Endothelial cell (in vitro differentiated cells): ENCODE data around the gene FOXC2. TPM values are rescaled to one million over a fixed set of nuclear protein-coding genes. Genes with fewer than 3 reads are reported as not detected.

Experiments
- DNase-seq: peaks from one replicate; pipeline ENCODE4 v3.0.0; 2021; ENCODE audit warnings: low spot score
- H3K27ac Mint-ChIP-seq: one replicate; pipeline ENCODE4 v1.8.0; 2021; ENCODE audit warnings: mixed read lengths, inconsistent platforms; ENCODE audit not compliant: unreplicated experiment
- H3K27me3 Mint-ChIP-seq: one replicate; pipeline ENCODE4 v1.8.0; 2021; ENCODE audit warnings: mild to moderate bottlenecking, moderate library complexity, mixed read lengths, inconsistent platforms; ENCODE audit not compliant: unreplicated experiment
- H3K36me3 Mint-ChIP-seq: one replicate; pipeline ENCODE4 v1.8.0; 2021; ENCODE audit warnings: mild to moderate bottlenecking, low read depth, mixed read lengths, inconsistent platforms; ENCODE audit not compliant: unreplicated experiment
- H3K4me1 Mint-ChIP-seq: one replicate; pipeline ENCODE4 v1.8.0; 2021; ENCODE audit warnings: mild to moderate bottlenecking, mixed read lengths, inconsistent platforms; ENCODE audit not compliant: unreplicated experiment
- H3K4me3 Mint-ChIP-seq: one replicate; pipeline ENCODE4 v1.8.0; 2021; ENCODE audit warnings: mild to moderate bottlenecking, mixed read lengths, inconsistent platforms; ENCODE audit not compliant: unreplicated experiment
- H3K9me3 Mint-ChIP-seq: one replicate; pipeline ENCODE4 v1.8.0; 2021; ENCODE audit warnings: mixed read lengths, inconsistent platforms; ENCODE audit not compliant: unreplicated experiment
- total RNA-seq: library from RNA; stranded (reverse); fragmentation: NEBNext Ultra II Directional; extraction: Animal tissue kit (Norgen Biotek cat#: 25700); gene quantifications from one replicate; pipeline ENCODE4 v1.2.1, GENCODE V29; 2021; ENCODE audit not compliant: unreplicated experiment
- TF ChIP-seq, protein P1 (sequence below): fragments of 200-600 bp; sonication (generic); IDR thresholded peaks from one replicate; pipeline ENCODE4 v1.5.0; 2021; ENCODE audit warnings: antibody characterized with exemption; ENCODE audit not compliant: unreplicated experiment

Gene FOXC2
- total RNA-seq, 1 donor from 2014 or later, result 16.3 TPM

DNA sequence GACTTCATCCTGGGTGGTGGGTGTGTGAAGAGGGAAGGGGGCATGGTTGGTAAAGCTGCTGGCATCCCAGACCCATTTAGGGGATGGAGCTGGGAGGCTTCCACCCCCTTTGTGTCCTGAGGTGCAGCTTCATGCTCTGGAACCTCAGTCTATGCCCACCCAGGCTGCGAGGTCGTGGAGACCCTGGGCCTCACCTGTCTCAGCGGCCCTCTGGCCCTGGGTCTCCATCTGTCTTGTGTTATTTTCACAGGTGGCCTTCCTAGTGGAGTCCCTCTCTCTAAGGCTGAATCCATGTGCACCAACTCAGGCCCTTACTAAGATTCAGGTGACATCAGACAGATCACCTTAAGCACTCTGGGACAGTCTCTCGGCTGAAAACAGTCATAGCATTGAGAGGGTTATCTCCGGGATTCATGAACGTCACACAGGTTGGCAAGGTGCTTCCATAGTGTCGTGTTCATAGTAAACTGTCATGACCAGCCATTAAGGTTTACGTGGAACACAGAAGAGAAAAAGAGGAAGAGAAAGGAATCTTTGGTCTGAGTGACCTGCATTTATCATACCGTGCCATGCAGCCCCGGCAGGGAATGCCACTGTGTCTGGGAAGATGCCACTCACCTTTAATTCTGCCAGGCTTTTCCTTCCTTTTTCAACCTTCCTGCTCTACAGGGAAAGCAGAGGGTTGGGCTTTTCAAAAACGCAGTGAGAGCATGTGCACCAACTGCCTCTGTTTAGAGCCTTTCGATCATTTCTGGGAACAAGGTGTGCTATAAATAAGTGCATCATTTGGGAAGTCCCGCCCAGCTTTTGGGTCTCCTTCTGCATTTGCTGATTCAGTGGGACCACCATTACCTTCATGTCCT, 7.2 kb downstream of the FOXC2 start:
- TF ChIP-seq, protein P1, sequence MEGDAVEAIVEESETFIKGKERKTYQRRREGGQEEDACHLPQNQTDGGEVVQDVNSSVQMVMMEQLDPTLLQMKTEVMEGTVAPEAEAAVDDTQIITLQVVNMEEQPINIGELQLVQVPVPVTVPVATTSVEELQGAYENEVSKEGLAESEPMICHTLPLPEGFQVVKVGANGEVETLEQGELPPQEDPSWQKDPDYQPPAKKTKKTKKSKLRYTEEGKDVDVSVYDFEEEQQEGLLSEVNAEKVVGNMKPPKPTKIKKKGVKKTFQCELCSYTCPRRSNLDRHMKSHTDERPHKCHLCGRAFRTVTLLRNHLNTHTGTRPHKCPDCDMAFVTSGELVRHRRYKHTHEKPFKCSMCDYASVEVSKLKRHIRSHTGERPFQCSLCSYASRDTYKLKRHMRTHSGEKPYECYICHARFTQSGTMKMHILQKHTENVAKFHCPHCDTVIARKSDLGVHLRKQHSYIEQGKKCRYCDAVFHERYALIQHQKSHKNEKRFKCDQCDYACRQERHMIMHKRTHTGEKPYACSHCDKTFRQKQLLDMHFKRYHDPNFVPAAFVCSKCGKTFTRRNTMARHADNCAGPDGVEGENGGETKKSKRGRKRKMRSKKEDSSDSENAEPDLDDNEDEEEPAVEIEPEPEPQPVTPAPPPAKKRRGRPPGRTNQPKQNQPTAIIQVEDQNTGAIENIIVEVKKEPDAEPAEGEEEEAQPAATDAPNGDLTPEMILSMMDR, result no peak
- peaks cover 27% of the 10 kb centered on the region for H3K27me3 Mint-ChIP-seq
- peaks cover 24% of the 10 kb centered on the region for H3K36me3 Mint-ChIP-seq
- H3K4me1 Mint-ChIP-seq, result peaks cover 58% of the 10 kb centered on the region
- DNase-seq, result no peak
- H3K27ac Mint-ChIP-seq, result no peak overlapping the region
- H3K9me3 Mint-ChIP-seq, result no peaks in the 10 kb centered on the region
- H3K4me3 Mint-ChIP-seq, result no peak overlapping the region

- Mint-ChIP-seq H3K27ac (no peak overlapping the region), H3K9me3 (no peaks in the 10 kb centered on the region), H3K4me1 (peaks cover 57% of the 10 kb centered on the region), H3K27me3 (peaks cover 23% of the 10 kb centered on the region), H3K4me3 (no peak overlapping the region), H3K36me3 (peaks cover 21% of the 10 kb centered on the region)
- TF ChIP-seq, protein P1, result no peak
- no peak for DNase-seq
Measured at GRCh38 chr16:86574646-86575045, 8.0 kb downstream of the FOXC2 start.

- Mint-ChIP-seq H3K4me1 (peaks cover 57% of the 10 kb centered on the region), H3K27me3 (peaks cover 21% of the 10 kb centered on the region), H3K4me3 (peak overlapping the region; percentile 49), H3K27ac (no peak overlapping the region), H3K36me3 (peaks cover 17% of the 10 kb centered on the region), H3K9me3 (no peaks in the 10 kb centered on the region)
- DNase-seq, result no peak
- TF ChIP-seq, protein P1, result no peak
Measured at GRCh38 chr16:86575095-86575685, 8.6 kb downstream of the FOXC2 start.

DNA sequence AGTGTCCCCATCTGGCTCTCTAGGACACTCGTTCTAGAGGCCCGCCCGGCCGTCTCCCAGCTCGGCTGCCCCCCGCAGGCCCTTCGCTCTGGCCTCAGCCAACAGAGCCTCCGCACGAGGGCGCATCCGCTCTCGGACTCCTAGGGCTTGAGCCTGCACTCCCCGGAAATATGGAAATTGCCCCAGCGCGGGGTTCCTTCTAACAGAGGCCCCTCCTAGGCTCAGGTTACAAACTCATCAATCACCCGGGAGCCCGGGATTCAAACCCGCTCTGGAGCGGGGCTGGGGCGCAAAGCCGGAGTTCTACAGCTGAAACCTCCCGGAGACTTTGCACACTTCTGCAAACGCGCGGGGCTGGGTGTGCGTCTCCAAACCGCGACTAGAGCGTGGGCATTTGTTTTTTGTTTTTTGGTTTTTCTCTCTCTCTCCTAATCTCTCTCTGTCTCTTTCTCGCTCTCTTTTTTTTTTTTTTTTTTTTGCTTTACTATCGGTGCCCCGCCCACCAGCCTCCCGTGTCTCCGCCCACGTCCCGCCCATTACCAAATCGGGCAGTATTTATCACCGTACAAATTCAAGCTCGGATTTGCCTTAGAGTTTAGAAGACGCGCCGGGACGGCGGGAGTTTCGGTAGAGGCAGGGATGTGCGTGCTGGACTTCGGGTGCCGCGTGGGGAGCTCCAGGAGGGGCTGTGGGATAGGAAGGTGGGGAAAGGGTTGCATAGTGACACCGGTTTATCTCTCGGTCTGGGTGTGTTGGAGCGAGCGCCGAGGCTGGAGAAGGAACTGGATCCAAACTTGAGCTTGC, 9.3 kb downstream of the FOXC2 start:
- Mint-ChIP-seq H3K9me3 (no peaks in the 10 kb centered on the region), H3K27ac (no peak overlapping the region), H3K4me1 (peaks cover 55% of the 10 kb centered on the region)

More for the DNA sequence above, 9.3 kb downstream of the FOXC2 start:
- H3K27me3 Mint-ChIP-seq, result peaks cover 21% of the 10 kb centered on the region
- peak; percentile 76 for DNase-seq
- H3K4me3 Mint-ChIP-seq, result peak overlapping the region; percentile 92
- H3K36me3 Mint-ChIP-seq, result peaks cover 10% of the 10 kb centered on the region
- TF ChIP-seq, protein P1, result peak; percentile 35
